ENCODE data around the gene ILF3. TPM values are rescaled to one million over a fixed set of nuclear protein-coding genes. Genes with fewer than 3 reads are reported as not detected.
A peak's percentile ranks its signal among the peaks of the same experiment; 100 is the strongest.
"Not testable (repeated sequence)": the region's sequence is repeated elsewhere in the genome, so short reads cannot be mapped to it uniquely, and the experiment has no call there.

Gene ILF3
- total RNA-seq, 1 experiment from 2014 or later: 326 TPM

DNA sequence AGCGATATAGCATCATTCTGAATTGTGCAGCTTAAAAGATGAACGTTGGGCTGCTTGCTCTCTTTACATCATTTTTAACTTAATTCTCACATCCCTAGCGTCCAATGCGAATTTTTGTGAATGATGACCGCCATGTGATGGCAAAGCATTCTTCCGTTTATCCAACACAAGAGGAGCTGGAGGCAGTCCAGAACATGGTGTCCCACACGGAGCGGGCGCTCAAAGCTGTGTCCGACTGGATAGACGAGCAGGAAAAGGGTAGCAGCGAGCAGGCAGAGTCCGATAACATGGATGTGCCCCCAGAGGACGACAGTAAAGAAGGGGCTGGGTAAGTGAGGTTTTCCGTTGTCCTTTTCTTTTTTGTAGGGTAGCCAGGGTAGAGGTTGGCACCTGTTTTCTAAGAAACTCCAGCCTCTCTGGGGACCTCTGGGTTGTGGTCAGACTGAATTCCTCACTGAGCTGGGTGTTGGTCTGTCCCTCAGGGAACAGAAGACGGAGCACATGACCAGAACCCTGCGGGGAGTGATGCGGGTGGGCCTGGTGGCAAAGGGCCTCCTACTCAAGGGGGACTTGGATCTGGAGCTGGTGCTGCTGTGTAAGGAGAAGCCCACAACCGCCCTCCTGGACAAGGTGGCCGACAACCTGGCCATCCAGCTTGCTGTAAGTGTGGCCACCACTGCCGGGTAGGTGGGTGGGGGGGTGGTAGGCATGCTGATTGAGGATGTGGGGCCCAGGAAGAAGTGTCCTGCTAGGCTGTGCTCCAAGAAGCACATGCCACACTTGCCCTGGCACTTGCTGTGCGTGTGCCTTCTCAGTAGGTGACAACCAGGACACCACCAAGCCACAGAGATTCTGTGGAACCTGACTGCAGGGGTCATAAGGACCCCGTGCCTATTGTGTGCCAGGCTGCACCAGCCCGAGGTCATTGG is 17.0 kb downstream of the ILF3 start:
- Histone ChIP-seq H3K4me2 (no peak overlapping the region), H3K36me3 (ENCODE audit: low read depth) (peaks cover 47% of the 10 kb centered on the region)

DNA sequence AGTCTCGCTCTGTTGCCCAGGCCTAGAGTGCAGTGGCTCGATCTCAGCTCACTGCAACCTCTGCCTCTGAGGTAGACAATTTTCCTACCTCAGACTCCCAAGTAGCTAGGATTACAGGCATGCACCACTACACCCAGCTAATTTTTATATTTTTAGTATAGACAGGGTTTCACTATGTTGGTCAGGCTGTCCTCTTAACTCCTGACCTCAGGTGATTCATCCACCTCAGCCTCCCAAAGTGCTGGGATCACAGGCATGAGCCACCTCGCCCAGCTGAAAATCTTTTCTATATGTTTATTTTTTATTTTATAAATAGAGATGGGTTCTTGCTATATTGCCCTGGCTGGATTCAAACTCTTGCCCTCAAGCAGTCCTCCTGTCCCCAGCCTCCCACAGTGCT is 17.8 kb downstream of the ILF3 start:
- H3K27me3 ChIP-seq (ENCODE audit: insufficient read depth, low read depth); BruUV-seq (replicated peaks); DNase-seq; H3K9me3 ChIP-seq (ENCODE audit: insufficient read depth, low read depth); CTCF ChIA-PET; H3K4me3 ChIP-seq; H3K27ac ChIP-seq; H3K9me2 ChIP-seq (ENCODE audit: insufficient read depth); POLR2A ChIA-PET (ENCODE audit: unreplicated experiment); H2AFZ ChIP-seq; H3K4me2 ChIP-seq; intact Hi-C loops (cut with micrococcal nuclease; ENCODE audit: unreplicated experiment); H3K4me1 ChIP-seq (replicated peaks; ENCODE audit: insufficient read depth): not testable (repeated sequence)
- Histone ChIP-seq H3K79me2 (ENCODE audit: low read depth) (peaks cover 96% of the 10 kb centered on the region), H3F3A (ENCODE audit: insufficient read depth, low read depth) (peaks cover 80% of the 10 kb centered on the region), H3K36me3 (ENCODE audit: low read depth) (peaks cover 42% of the 10 kb centered on the region), H4K20me1 (ENCODE audit: insufficient read depth) (peaks cover 98% of the 10 kb centered on the region)

More for the DNA sequence above, 17.0 kb downstream of the ILF3 start:
- H3K79me2 ChIP-seq (ENCODE audit: low read depth): peaks cover 98% of the 10 kb centered on the region
- no peak for DNase-seq
- no peaks in the 10 kb centered on the region for H3K9me2 ChIP-seq (ENCODE audit: insufficient read depth)
- no peaks in the 10 kb centered on the region for H3K4me1 ChIP-seq (replicated peaks; ENCODE audit: insufficient read depth)
- POLR2A ChIA-PET (ENCODE audit: unreplicated experiment): no interaction called here
- H3K4me3 ChIP-seq: no peak overlapping the region
- no peak overlapping the region for H3K27ac ChIP-seq
- H4K20me1 ChIP-seq (ENCODE audit: insufficient read depth): peaks cover 99% of the 10 kb centered on the region
- TSS peak; percentile 9 for BruUV-seq (replicated peaks)
- CTCF ChIA-PET: interaction anchor here (0.6 kb wide), 1 partner anchor 267 kb away, joined by 6 read pairs; no protein-coding TSS in a partner anchor
- H3K27me3 ChIP-seq (ENCODE audit: insufficient read depth, low read depth): no peaks in the 10 kb centered on the region
- H3F3A ChIP-seq (ENCODE audit: insufficient read depth, low read depth): peaks cover 85% of the 10 kb centered on the region
- intact Hi-C loops (cut with micrococcal nuclease; ENCODE audit: unreplicated experiment): no loop called here
- no peaks in the 10 kb centered on the region for H3K9me3 ChIP-seq (ENCODE audit: insufficient read depth, low read depth)
- TF ChIP-seq, protein P1, sequence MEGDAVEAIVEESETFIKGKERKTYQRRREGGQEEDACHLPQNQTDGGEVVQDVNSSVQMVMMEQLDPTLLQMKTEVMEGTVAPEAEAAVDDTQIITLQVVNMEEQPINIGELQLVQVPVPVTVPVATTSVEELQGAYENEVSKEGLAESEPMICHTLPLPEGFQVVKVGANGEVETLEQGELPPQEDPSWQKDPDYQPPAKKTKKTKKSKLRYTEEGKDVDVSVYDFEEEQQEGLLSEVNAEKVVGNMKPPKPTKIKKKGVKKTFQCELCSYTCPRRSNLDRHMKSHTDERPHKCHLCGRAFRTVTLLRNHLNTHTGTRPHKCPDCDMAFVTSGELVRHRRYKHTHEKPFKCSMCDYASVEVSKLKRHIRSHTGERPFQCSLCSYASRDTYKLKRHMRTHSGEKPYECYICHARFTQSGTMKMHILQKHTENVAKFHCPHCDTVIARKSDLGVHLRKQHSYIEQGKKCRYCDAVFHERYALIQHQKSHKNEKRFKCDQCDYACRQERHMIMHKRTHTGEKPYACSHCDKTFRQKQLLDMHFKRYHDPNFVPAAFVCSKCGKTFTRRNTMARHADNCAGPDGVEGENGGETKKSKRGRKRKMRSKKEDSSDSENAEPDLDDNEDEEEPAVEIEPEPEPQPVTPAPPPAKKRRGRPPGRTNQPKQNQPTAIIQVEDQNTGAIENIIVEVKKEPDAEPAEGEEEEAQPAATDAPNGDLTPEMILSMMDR (conservative IDR thresholded peaks at IDR 0.05): no peak
- TF ChIP-seq EZH2 (IDR thresholded peaks at IDR 0.05; ENCODE audit: low read depth): no peak
- H2AFZ ChIP-seq: no peak overlapping the region

DNA sequence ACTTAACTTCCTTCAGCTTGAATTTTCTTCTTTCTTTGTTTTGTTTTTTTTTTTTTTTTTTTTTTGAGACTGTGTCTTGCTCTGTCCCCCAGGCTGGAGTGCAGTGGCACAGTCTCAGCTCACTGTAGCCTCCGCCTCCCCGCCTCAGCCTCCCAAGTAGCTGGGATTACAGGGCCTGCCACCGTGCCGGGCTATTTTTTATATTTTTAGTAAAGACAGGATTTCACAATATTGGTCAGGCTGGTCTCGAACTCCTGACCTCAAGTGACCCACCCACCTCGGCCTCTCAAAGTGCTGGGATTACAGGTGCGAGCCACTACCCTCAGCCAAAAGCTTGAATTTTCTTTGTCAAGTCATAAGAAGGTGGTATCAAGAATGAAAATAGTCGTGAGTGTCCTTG is 21.1 kb downstream of the ILF3 start:
- H3K9me2 ChIP-seq (ENCODE audit: insufficient read depth); BruUV-seq (replicated peaks); H3K27ac ChIP-seq; H3K4me2 ChIP-seq; H3K27me3 ChIP-seq (ENCODE audit: insufficient read depth, low read depth); intact Hi-C loops (cut with micrococcal nuclease; ENCODE audit: unreplicated experiment); H3K4me1 ChIP-seq (replicated peaks; ENCODE audit: insufficient read depth); DNase-seq; H3K4me3 ChIP-seq; H2AFZ ChIP-seq; POLR2A ChIA-PET (ENCODE audit: unreplicated experiment); H3K9me3 ChIP-seq (ENCODE audit: insufficient read depth, low read depth): not testable (repeated sequence)
- CTCF ChIA-PET: interaction anchor here (0.6 kb wide), 2 partner anchors 89 to 134 kb away, joined by 8 to 12 read pairs; no protein-coding TSS in a partner anchor
- Histone ChIP-seq H4K20me1 (ENCODE audit: insufficient read depth) (peaks cover 94% of the 10 kb centered on the region), H3K79me2 (ENCODE audit: low read depth) (peaks cover 88% of the 10 kb centered on the region), H3F3A (ENCODE audit: insufficient read depth, low read depth) (peaks cover 78% of the 10 kb centered on the region), H3K36me3 (ENCODE audit: low read depth) (peaks cover 67% of the 10 kb centered on the region)

DNA sequence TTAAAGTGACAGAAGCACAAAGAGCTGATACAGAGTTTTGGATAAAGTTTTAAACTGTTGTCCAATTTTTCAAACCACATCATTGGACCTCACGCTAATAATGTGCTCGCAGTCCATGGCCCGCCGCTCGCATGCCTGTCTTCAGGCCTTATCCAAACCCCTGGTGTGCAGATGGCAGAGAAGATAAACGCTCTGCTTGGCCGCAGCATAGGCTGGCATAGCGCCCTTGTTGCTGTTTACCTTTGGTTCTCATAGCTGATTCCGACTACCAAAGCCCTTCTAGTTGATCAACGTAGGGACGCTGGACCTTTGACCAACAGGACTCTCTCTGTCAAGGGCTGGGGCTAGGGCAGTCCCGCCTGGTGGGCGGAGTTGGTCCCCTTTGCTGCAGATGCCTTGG is 23.6 kb downstream of the ILF3 start:
- TF ChIP-seq, protein P1 (conservative IDR thresholded peaks at IDR 0.05): no peak
- no peak for TF ChIP-seq EZH2 (IDR thresholded peaks at IDR 0.05; ENCODE audit: low read depth)
- peaks cover 72% of the 10 kb centered on the region for H3K36me3 ChIP-seq (ENCODE audit: low read depth)
- no peaks in the 10 kb centered on the region for H3K27me3 ChIP-seq (ENCODE audit: insufficient read depth, low read depth)
- H3K4me2 ChIP-seq: no peak overlapping the region
- peaks cover 79% of the 10 kb centered on the region for H3K79me2 ChIP-seq (ENCODE audit: low read depth)
- no TSS peak for BruUV-seq (replicated peaks)
- H3K9me3 ChIP-seq (ENCODE audit: insufficient read depth, low read depth): no peaks in the 10 kb centered on the region
- POLR2A ChIA-PET (ENCODE audit: unreplicated experiment): no interaction called here
- CTCF ChIA-PET: no interaction called here
- H2AFZ ChIP-seq: no peak overlapping the region
- no peak overlapping the region for H3K4me3 ChIP-seq
- peaks cover 77% of the 10 kb centered on the region for H3F3A ChIP-seq (ENCODE audit: insufficient read depth, low read depth)
- intact Hi-C loops (cut with micrococcal nuclease; ENCODE audit: unreplicated experiment): no loop called here
- H3K9me2 ChIP-seq (ENCODE audit: insufficient read depth): no peaks in the 10 kb centered on the region
- no peak for DNase-seq
- no peaks in the 10 kb centered on the region for H3K4me1 ChIP-seq (replicated peaks; ENCODE audit: insufficient read depth)
- H3K27ac ChIP-seq: no peak overlapping the region
- H4K20me1 ChIP-seq (ENCODE audit: insufficient read depth): peaks cover 94% of the 10 kb centered on the region

All from PC-9 (cell line).